AG04449 (cell line): Measurements from ENCODE around the gene DNAAF1.
A peak's percentile ranks its signal among the peaks of the same experiment; 100 is the strongest.

ENCODE experiments used
- CTCF ChIA-PET: fragments of 350-600 bp; formaldehyde crosslinking; extraction: SDS; loops from one replicate; lab custom pipeline; 2021; ENCODE audit warnings: antibody characterized with exemption; lab: Yijun Ruan, JAX
- POLR2A ChIA-PET: fragments of 400-600, 350-600 bp; formaldehyde crosslinking; extraction: SDS; loops from one replicate; lab custom pipeline; 2020; ENCODE audit warnings: antibody characterized with exemption, inconsistent platforms; lab: Yijun Ruan, JAX
- DNase-seq: peaks from one replicate; pipeline ENCODE4 v3.0.0-alpha.2; 2010; ENCODE audit warnings: low read depth, low spot score
- H3K4me3 ChIP-seq: 2 replicates; pipeline ENCODE4 v1.5.1; 2011; ENCODE audit warnings: low read depth, mild to moderate bottlenecking, control low read depth, low read length
- CTCF ChIP-seq: IDR thresholded peaks from one replicate; pipeline ENCODE4 v1.5.1; 2011; ENCODE audit warnings: mild to moderate bottlenecking, moderate library complexity, low read length, control low read depth, inconsistent platforms; ENCODE audit not compliant: insufficient read depth; ENCODE audit errors: missing control alignments

DNAAF1 gene

GRCh38 chr16:84144859-84145639 is at the start of gene DNAAF1, which contains the start of gene HSDL1:
TSS of gene DNAAF1 (plus strand) at chr16:84145308. CDS start at chr16:84145441, 133 bp downstream.
TSS of gene HSDL1 (minus strand) at chr16:84145177. CDS start at chr16:84131321, 13,856 bp downstream.
- CTCF ChIA-PET, result interaction anchor here (0.7 to 1.4 kb wide), 4 partner anchors 8 to 79 kb away, joined by 3 to 4 read pairs (median 4); partner anchors contain the start of gene TAF1C
- POLR2A ChIA-PET, result interaction anchor here (1.0 to 1.5 kb wide), 3 partner anchors 9 to 28 kb away, joined by 3 to 8 read pairs (median 3); partner anchors contain the start of gene MBTPS1
- no peak for DNase-seq
- no peak for TF ChIP-seq CTCF
- peak within 1 kb of the TSS; percentile 82 for H3K4me3 ChIP-seq

GRCh38 chr16:84095466-84095865 is 49.6 kb upstream of the DNAAF1 start:
- POLR2A ChIA-PET, result no interaction called here
- TF ChIP-seq CTCF, result no peak
- no peak overlapping the region for H3K4me3 ChIP-seq
- DNase-seq, result no peak
- CTCF ChIA-PET, result interaction anchor here (0.6 to 2.4 kb wide), 2 partner anchors 11 to 92 kb away, joined by 3 to 9 read pairs; no protein-coding TSS in a partner anchor

DNA sequence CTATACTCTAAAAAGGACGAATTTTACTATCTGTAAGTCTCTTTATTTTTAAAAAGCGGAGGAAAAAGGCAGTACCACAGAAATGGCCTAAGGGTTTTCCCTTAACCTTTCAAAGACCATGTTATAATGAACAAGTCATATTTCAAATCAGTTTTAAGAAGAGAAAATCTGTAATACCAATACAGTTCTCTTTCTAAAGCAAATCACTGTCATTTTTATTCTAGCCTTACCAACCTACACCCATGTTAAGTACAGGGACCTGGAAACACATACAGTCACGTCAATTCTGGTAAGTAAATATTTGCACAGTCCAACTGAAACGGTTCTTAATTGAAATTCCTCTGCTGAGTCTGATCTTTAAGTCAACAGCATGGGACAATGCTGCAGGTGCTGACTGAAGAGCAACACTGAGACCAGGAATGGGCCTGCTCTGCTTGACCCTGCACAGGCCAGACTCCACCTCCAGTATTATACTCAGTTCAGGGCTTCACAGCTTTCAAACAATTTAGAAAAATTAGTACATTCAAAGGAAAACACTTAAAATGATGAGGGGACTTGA is 48.6 kb upstream of the DNAAF1 start:
- CTCF ChIA-PET, result interaction anchor here (0.9 to 5.3 kb wide), 6 partner anchors 10 to 90 kb away, joined by 3 to 52 read pairs (median 4); partner anchors contain the start of gene TAF1C
- no peak for TF ChIP-seq CTCF
- no peak for DNase-seq
- no peak overlapping the region for H3K4me3 ChIP-seq
- POLR2A ChIA-PET, result no interaction called here

DNA sequence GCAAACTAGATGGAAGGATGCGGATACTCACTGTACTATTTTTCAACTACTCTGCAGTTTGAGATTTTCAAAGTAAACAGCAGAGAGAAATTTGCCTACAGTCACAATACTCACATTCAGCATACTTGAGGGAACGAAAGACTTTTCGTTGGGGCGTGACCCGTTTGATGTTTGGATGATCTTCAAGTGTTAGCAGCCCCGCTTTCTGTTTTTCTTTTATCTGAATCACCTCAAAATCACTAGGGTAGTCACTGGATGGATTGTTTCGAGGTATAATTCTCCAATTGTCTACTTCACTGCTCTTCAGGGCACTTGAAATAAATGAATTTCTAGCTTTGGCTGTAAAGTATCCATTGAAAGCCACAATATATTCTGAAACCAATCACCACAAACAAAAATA is 46.2 kb upstream of the DNAAF1 start:
- no peak for DNase-seq
- ChIA-PET CTCF (interaction anchor here (2.5 to 5.3 kb wide), 3 partner anchors 12 to 143 kb away, joined by 7 to 52 read pairs (median 9); partner anchors contain the start of gene TAF1C), POLR2A (no interaction called here)
- no peak overlapping the region for H3K4me3 ChIP-seq
- no peak for TF ChIP-seq CTCF

DNA sequence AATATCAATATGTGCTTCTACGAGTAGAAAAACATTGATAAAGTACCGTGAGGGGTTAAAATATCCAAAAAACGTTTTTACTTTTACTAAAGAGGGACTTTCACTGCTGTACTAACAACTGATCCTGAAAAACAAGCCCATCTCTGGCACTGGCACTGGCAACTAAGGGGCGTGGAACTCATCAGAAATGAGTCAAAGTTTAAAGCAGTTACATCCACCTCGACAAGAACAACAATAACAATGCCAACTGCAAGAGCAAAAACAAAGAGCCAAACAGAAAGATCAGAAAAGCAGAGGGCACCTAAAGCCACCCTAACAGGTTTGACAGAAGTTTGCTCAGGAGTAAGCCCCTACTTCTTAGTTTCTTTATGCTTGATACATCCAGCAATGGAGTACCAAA is 41.4 kb upstream of the DNAAF1 start:
- no peak for TF ChIP-seq CTCF
- ChIA-PET CTCF (interaction anchor here (0.8 to 4.5 kb wide), 4 partner anchors 12 to 19 kb away, joined by 3 to 20 read pairs (median 4); partner anchors contain the start of gene MBTPS1), POLR2A (interaction anchor here (1.0 kb wide), 1 partner anchor 13 kb away, joined by 3 read pairs; the partner anchor contains the start of gene MBTPS1)
- DNase-seq, result no peak
- H3K4me3 ChIP-seq, result no peak overlapping the region
